Gastrocnemius medialis (tissue), 4 donors: ENCODE measurements around the gene GARNL3.

Source experiments
- CTCF ChIP-seq, 5 experiments: fragments of 450-650 bp in 3 of 5; fragments of 200-600 bp in 2 of 5; sonication (generic) in 2 of 5; IDR thresholded peaks in 4 of 5; conservative IDR thresholded peaks in 1 of 5; 1 replicate in 4 of 5; 2 replicates in 1 of 5; pipeline ENCODE4 v1.5.1; 2016 to 2019; ENCODE audit warnings: antibody characterized with exemption in 5 of 5, mild to moderate bottlenecking in 3 of 5, moderate library complexity in 3 of 5
- POLR2A ChIP-seq, 2 donors: fragments of 450-650 bp; IDR thresholded peaks; one replicate each; pipeline ENCODE4 v1.6.1; 2017; ENCODE audit warnings: antibody characterized with exemption in 2 of 2, mild to moderate bottlenecking in 2 of 2, moderate library complexity in 2 of 2

- TF ChIP-seq POLR2A (IDR thresholded peaks at IDR 0.05) = no peak
- TF ChIP-seq CTCF (IDR thresholded peaks at IDR 0.05 in 4 of 5, conservative IDR thresholded peaks at IDR 0.05 in 1 of 5) = no peak
Observed at GRCh38 chr9:127305838-127306226, 41.3 kb downstream of the GARNL3 start.
